ENCODE data around the gene ITGA6. TPM values are rescaled to one million over a fixed set of nuclear protein-coding genes. Genes with fewer than 3 reads are reported as not detected.

ITGA6 gene
- polyA plus RNA-seq, 1 donor from 2014 or later, result 14.4 TPM

- Histone ChIP-seq H3K27me3 (ENCODE audit: insufficient read depth, low read depth, low read length) (no peaks in the 10 kb centered on the region), H2AFZ (ENCODE audit: low read depth, low read length) (no peak overlapping the region), H3K4me2 (ENCODE audit: low read length) (no peak overlapping the region), H3K4me3 (ENCODE audit: low read length) (no peak overlapping the region), H3F3A (ENCODE audit: insufficient read depth, low read length, poor library complexity, severe bottlenecking) (no peaks in the 10 kb centered on the region), H3K9me2 (ENCODE audit: insufficient read depth, low read length) (no peaks in the 10 kb centered on the region), H3K27ac (ENCODE audit: low read length) (no peak overlapping the region), H3K9ac (ENCODE audit: low read length) (no peak overlapping the region), H3K79me2 (replicated peaks; ENCODE audit: insufficient read depth, low read length) (no peaks in the 10 kb centered on the region), H3K36me3 (ENCODE audit: insufficient read depth, low read length) (no peaks in the 10 kb centered on the region), H4K20me1 (ENCODE audit: insufficient read depth) (no peaks in the 10 kb centered on the region), H3K9me3 (ENCODE audit: low read length) (no peaks in the 10 kb centered on the region)
- TF ChIP-seq EZH2 (IDR thresholded peaks at IDR 0.05; ENCODE audit: borderline replicate concordance, insufficient read depth, low read length, poor library complexity, severe bottlenecking) (no peak), RAD21 (conservative IDR thresholded peaks at IDR 0.05) (no peak), SMC3 (conservative IDR thresholded peaks at IDR 0.05; ENCODE audit: poor library complexity) (no peak), EP300 (conservative IDR thresholded peaks at IDR 0.05; ENCODE audit: poor library complexity, severe bottlenecking) (no peak)
- TF ChIP-seq, protein P1, sequence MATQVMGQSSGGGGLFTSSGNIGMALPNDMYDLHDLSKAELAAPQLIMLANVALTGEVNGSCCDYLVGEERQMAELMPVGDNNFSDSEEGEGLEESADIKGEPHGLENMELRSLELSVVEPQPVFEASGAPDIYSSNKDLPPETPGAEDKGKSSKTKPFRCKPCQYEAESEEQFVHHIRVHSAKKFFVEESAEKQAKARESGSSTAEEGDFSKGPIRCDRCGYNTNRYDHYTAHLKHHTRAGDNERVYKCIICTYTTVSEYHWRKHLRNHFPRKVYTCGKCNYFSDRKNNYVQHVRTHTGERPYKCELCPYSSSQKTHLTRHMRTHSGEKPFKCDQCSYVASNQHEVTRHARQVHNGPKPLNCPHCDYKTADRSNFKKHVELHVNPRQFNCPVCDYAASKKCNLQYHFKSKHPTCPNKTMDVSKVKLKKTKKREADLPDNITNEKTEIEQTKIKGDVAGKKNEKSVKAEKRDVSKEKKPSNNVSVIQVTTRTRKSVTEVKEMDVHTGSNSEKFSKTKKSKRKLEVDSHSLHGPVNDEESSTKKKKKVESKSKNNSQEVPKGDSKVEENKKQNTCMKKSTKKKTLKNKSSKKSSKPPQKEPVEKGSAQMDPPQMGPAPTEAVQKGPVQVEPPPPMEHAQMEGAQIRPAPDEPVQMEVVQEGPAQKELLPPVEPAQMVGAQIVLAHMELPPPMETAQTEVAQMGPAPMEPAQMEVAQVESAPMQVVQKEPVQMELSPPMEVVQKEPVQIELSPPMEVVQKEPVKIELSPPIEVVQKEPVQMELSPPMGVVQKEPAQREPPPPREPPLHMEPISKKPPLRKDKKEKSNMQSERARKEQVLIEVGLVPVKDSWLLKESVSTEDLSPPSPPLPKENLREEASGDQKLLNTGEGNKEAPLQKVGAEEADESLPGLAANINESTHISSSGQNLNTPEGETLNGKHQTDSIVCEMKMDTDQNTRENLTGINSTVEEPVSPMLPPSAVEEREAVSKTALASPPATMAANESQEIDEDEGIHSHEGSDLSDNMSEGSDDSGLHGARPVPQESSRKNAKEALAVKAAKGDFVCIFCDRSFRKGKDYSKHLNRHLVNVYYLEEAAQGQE (IDR thresholded peaks at IDR 0.05; ENCODE audit: borderline replicate concordance), result no peak
- TF ChIP-seq, protein P2, sequence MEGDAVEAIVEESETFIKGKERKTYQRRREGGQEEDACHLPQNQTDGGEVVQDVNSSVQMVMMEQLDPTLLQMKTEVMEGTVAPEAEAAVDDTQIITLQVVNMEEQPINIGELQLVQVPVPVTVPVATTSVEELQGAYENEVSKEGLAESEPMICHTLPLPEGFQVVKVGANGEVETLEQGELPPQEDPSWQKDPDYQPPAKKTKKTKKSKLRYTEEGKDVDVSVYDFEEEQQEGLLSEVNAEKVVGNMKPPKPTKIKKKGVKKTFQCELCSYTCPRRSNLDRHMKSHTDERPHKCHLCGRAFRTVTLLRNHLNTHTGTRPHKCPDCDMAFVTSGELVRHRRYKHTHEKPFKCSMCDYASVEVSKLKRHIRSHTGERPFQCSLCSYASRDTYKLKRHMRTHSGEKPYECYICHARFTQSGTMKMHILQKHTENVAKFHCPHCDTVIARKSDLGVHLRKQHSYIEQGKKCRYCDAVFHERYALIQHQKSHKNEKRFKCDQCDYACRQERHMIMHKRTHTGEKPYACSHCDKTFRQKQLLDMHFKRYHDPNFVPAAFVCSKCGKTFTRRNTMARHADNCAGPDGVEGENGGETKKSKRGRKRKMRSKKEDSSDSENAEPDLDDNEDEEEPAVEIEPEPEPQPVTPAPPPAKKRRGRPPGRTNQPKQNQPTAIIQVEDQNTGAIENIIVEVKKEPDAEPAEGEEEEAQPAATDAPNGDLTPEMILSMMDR (IDR thresholded peaks at IDR 0.05; ENCODE audit: poor library complexity, severe bottlenecking), result no peak
Observed at GRCh38 chr2:172449911-172450550, 22.6 kb downstream of the ITGA6 start.

DNA sequence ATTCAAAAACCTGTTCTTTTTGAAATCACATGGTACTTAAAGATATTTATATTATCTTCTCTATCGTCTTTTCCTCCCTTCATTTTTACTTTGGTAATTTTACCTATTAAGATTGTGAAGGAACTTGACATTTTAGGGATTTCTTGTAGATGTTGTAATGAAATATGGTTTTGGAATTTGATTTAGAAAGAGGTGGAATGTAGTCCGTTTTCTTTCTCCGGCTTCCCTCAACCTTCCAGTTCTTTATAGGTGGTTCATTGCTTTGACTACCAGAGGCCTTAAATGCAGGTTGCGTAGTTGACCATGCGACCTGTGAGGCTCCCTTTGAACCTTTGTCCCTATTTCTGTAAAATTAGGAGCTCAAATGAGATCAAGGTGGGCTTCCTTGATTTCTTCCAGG is 24.5 kb downstream of the ITGA6 start:
- Histone ChIP-seq H3K36me3 (ENCODE audit: insufficient read depth, low read length) (no peaks in the 10 kb centered on the region), H3K9me3 (ENCODE audit: low read length) (no peaks in the 10 kb centered on the region), H2AFZ (ENCODE audit: low read depth, low read length) (no peak overlapping the region), H4K20me1 (ENCODE audit: insufficient read depth) (no peaks in the 10 kb centered on the region), H3F3A (ENCODE audit: insufficient read depth, low read length, poor library complexity, severe bottlenecking) (no peaks in the 10 kb centered on the region), H3K27me3 (ENCODE audit: insufficient read depth, low read depth, low read length) (no peaks in the 10 kb centered on the region), H3K27ac (ENCODE audit: low read length) (no peak overlapping the region), H3K9ac (ENCODE audit: low read length) (no peak overlapping the region), H3K79me2 (replicated peaks; ENCODE audit: insufficient read depth, low read length) (no peaks in the 10 kb centered on the region), H3K4me3 (ENCODE audit: low read length) (no peak overlapping the region), H3K4me2 (ENCODE audit: low read length) (no peak overlapping the region), H3K9me2 (ENCODE audit: insufficient read depth, low read length) (no peaks in the 10 kb centered on the region)
- TF ChIP-seq TAF1 (IDR thresholded peaks at IDR 0.05; ENCODE audit: low read depth) (no peak), EZH2 (IDR thresholded peaks at IDR 0.05; ENCODE audit: borderline replicate concordance, insufficient read depth, low read length, poor library complexity, severe bottlenecking) (no peak), POLR2AphosphoS5 (IDR thresholded peaks at IDR 0.05) (no peak), EP300 (conservative IDR thresholded peaks at IDR 0.05; ENCODE audit: poor library complexity, severe bottlenecking) (no peak)

GRCh38 chr2:172452845-172453244 is 25.5 kb downstream of the ITGA6 start:
- Histone ChIP-seq H3K36me3 (ENCODE audit: insufficient read depth, low read length) (no peaks in the 10 kb centered on the region), H3F3A (ENCODE audit: insufficient read depth, low read length, poor library complexity, severe bottlenecking) (no peaks in the 10 kb centered on the region), H3K9me2 (ENCODE audit: insufficient read depth, low read length) (no peaks in the 10 kb centered on the region), H4K20me1 (ENCODE audit: insufficient read depth) (no peaks in the 10 kb centered on the region), H3K4me3 (ENCODE audit: low read length) (no peak overlapping the region), H3K4me2 (ENCODE audit: low read length) (no peak overlapping the region), H3K79me2 (replicated peaks; ENCODE audit: insufficient read depth, low read length) (no peaks in the 10 kb centered on the region), H3K27me3 (ENCODE audit: insufficient read depth, low read depth, low read length) (no peaks in the 10 kb centered on the region), H3K27ac (ENCODE audit: low read length) (no peak overlapping the region), H3K9ac (ENCODE audit: low read length) (no peak overlapping the region), H3K9me3 (ENCODE audit: low read length) (no peaks in the 10 kb centered on the region), H2AFZ (ENCODE audit: low read depth, low read length) (no peak overlapping the region)
- TF ChIP-seq MXI1 (conservative IDR thresholded peaks at IDR 0.05; ENCODE audit: poor library complexity, severe bottlenecking), result no peak
- TF ChIP-seq POLR2AphosphoS5 (IDR thresholded peaks at IDR 0.05), result no peak
- no peak for TF ChIP-seq EZH2 (IDR thresholded peaks at IDR 0.05; ENCODE audit: borderline replicate concordance, insufficient read depth, low read length, poor library complexity, severe bottlenecking)
- TF ChIP-seq, protein P2 (IDR thresholded peaks at IDR 0.05; ENCODE audit: poor library complexity, severe bottlenecking), result no peak
- TF ChIP-seq, protein P1 (IDR thresholded peaks at IDR 0.05; ENCODE audit: borderline replicate concordance), result no peak
- no peak for TF ChIP-seq RAD21 (conservative IDR thresholded peaks at IDR 0.05)
- no peak for TF ChIP-seq TAF1 (IDR thresholded peaks at IDR 0.05; ENCODE audit: low read depth)
- TF ChIP-seq SMC3 (conservative IDR thresholded peaks at IDR 0.05; ENCODE audit: poor library complexity), result no peak
- TF ChIP-seq EP300 (conservative IDR thresholded peaks at IDR 0.05; ENCODE audit: poor library complexity, severe bottlenecking), result no peak

Measured in neural cell (in vitro differentiated cells).